ENCODE data around the gene MAOA.
"Not testable (repeated sequence)": the region's sequence is repeated elsewhere in the genome, so short reads cannot be mapped to it uniquely, and the experiment has no call there.

Gene MAOA

GRCh38 chrX:43656005-43656494 lies at the start of gene MAOA:
TSS of gene MAOA (plus strand) at chrX:43656299. CDS start at chrX:43656342, 43 bp downstream.
- DNase-seq (ENCODE audit: low read depth in 2 of 2) = peak in 1 of 2 donors; percentile 7

GRCh38 chrX:43612400-43612799 lies 43.7 kb upstream of the MAOA start:
- no peak for DNase-seq (ENCODE audit: low read depth in 2 of 2)

- no peak for DNase-seq (ENCODE audit: low read depth in 2 of 2)
Observed at GRCh38 chrX:43615660-43616059, 40.4 kb upstream of the MAOA start.

DNA sequence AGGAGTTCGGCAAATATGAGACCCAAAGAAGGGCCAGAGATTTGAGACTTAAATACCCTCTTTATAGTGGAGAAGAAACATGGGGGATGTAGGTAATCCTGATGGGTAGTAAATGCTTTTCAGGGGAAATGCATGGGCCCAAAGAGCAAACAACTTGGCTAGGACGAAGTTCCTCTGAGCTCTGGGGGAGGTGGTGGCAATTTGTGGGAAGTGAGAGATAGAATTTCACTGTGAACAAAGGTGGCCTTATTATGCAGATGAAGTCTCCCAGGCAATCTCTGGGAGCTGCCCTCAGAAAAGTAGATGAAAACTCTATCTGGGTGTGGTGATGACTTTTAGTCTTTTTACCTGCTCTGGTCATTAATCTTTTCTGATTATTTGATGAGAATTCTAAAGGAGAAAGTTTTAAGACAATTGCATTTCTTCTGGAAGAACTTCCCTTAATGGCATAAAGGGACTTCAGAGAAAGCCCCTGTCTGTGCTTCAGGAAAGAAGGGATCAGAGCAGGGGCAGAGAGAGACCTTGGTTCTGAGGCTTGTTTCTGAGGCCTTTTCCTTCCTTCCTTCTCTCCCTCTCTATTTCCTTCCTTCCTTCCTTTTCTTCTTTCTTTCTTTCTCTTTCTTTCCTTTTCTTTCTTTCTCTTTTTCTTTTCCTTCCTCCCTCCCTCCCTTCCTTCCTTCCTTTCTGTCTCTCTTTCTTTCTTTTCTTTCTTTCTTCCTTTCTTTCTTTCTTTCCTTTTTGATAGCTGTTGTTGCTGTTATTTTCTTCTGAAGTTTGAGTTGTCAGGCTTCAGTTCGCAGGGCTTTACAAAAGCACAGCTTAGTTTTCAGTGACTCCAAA lies 37.5 kb upstream of the MAOA start:
- DNase-seq (ENCODE audit: low read depth in 2 of 2) = no peak

DNA sequence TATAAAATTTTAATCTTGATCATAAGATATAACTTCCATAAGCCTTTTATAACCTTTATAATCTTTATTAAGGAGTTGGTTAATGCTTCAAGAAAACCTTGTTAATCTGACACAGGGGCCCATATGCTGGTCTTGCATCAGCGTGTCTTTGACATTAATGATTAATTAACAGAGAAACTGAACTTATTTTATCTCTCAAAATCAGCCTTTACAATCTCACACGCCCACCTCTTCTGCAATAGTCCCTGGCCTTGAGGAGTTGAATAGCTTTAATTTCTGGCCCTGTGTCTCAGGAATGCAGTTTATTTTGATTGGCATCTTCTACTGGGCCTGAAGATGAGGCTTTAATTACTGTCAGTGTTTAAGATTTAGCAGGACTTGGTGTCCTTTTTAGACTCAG lies 36.2 kb upstream of the MAOA start:
- not testable (repeated sequence) for DNase-seq (ENCODE audit: low read depth in 2 of 2)

- no peak for DNase-seq (ENCODE audit: low read depth in 2 of 2)
Observed at GRCh38 chrX:43627147-43627546, 29.0 kb upstream of the MAOA start.

- DNase-seq (ENCODE audit: low read depth in 2 of 2) = no peak
Observed at GRCh38 chrX:43627669-43628068, 28.4 kb upstream of the MAOA start.

- DNase-seq (ENCODE audit: low read depth in 2 of 2) = no peak
Observed at GRCh38 chrX:43629229-43629628, 26.9 kb upstream of the MAOA start.

GRCh38 chrX:43631841-43632240 lies 24.3 kb upstream of the MAOA start:
- no peak for DNase-seq (ENCODE audit: low read depth in 2 of 2)

- no peak for DNase-seq (ENCODE audit: low read depth in 2 of 2)
Observed at GRCh38 chrX:43633081-43633480, 23.0 kb upstream of the MAOA start.

DNA sequence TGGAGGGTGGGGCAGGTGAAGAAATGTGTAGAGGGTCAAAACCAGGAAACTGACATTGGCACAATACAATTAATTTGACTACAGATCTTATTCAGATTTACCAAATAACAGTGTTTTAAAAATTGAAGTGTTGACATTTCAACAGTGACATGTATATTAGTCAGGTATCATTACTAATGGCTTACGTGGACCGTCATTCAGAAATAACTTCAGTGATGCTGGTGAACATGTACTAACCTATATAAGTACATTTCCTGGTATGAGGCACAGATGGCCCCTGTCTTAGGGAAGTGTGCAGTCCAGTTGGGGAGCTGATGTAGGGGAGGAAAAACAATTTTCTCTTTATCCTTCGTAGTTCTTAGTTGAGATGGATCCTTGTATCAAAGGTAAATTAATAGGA lies 22.3 kb upstream of the MAOA start:
- DNase-seq (ENCODE audit: low read depth in 2 of 2) = no peak

DNA sequence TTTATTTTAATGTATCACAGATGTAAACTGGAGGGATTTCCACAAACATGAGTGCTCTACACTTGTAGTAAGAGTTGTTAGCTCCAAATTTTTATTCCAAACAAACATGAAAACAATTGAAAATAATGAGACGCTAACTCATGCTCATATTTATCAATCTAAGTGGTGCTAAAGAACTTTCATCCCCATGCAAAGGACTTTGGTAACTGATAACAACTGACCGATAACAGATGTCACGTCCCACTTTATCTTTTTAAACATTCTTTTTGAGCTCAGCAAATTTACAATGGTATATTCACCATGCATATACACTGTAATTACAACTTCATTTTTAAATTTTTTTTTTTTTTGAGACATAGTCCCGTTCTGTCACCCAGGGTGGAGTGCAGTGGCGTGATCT lies 15.6 kb upstream of the MAOA start:
- DNase-seq (ENCODE audit: low read depth in 2 of 2) = no peak

GRCh38 chrX:43641691-43642090 lies 14.4 kb upstream of the MAOA start:
- no peak for DNase-seq (ENCODE audit: low read depth in 2 of 2)

DNA sequence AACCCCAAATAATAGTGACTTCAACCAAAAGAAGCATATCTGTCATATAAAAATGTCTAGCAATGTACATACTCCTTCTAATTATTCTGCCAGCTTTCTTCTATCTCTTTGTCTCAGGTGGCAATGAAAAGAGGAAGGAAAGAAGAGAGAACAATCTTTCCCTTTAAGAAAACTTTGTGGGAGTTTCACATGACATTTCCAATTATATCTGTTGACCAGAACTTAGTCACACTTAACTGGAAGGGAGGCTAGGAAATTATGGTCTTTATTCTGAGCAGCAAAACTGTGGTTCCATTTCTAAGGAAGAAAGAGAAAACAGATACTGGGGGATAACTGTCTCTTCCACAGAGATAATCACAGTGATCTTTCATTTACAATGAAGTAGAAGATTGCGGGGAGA lies 12.9 kb upstream of the MAOA start:
- no peak for DNase-seq (ENCODE audit: low read depth in 2 of 2)

DNA sequence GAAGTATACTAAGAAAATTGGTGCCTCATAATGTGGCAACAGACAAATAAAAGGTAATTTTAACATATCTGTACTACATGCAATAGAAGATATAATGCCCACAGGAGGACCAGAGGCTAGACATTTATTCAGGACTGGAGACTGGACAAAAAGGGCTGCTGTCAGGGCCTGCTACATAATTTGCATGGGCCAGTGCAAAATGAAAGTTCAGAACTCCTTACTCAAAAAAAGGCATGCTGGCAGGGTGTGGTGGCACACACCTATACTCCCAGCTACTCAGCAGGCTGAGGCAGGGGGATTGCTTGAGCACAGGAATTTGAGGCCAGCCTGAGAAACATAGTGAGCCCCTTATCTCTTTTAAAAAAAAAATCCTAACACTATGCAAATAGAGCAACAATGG lies 12.4 kb upstream of the MAOA start:
- no peak for DNase-seq (ENCODE audit: low read depth in 2 of 2)

GRCh38 chrX:43644124-43644701 lies 11.9 kb upstream of the MAOA start:
- no peak for DNase-seq (ENCODE audit: low read depth in 2 of 2)

DNA sequence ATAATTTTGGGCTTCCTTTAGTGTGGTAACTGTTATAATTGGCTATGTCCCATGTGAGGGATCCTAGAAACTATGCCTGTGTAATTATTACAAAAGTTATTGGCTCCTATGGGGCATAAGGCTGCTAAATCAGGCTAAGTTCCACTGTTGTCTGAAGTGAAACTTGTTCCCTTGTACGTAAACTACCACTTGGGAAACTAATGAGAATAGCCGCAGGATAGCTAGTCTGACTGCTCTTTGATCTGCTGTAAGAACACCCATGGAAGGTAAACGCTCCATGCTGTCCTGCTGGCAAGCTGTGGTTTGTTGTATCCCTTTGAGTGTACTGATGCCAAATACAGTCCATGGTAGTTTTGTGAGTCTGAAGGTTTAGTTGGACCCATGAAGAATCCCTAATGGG lies 9.3 kb upstream of the MAOA start:
- no peak for DNase-seq (ENCODE audit: low read depth in 2 of 2)

DNA sequence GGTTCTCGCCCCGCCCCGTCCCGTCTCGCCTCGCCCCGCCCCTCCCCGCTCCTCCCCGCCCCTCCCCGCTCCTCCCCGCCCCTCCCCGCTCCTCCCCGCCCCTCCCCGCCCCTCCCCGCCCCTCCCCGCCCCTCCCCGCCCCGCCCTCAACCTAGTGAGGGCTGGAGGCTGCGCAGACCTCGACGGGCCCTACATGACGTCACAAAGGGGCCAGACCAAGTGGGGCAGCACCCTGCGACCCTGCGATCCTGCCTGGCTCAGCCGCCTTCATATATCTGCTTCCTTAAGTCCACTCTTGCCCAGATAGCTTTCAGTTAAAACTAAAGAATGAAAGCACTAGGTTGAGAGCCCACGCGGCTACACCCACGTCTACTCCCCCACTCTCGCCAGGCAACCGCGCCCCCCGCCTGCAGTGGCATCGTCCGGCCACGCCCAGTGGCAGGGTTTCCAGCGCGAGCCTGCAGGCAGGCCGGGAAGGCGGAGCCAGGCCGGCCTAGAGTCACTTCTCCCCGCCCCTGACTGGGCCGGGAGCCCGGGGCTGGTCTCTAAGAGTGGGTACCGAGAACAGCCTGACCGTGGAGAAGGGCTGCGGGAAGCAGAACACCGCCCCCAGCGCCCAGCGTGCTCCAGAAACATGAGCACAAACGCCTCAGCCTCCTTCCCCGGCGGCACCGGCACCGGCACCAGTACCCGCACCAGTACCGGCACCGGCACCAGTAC lies 1.5 kb upstream of the MAOA start:
- peak; percentile 67 for DNase-seq (ENCODE audit: low read depth in 2 of 2)

DNA sequence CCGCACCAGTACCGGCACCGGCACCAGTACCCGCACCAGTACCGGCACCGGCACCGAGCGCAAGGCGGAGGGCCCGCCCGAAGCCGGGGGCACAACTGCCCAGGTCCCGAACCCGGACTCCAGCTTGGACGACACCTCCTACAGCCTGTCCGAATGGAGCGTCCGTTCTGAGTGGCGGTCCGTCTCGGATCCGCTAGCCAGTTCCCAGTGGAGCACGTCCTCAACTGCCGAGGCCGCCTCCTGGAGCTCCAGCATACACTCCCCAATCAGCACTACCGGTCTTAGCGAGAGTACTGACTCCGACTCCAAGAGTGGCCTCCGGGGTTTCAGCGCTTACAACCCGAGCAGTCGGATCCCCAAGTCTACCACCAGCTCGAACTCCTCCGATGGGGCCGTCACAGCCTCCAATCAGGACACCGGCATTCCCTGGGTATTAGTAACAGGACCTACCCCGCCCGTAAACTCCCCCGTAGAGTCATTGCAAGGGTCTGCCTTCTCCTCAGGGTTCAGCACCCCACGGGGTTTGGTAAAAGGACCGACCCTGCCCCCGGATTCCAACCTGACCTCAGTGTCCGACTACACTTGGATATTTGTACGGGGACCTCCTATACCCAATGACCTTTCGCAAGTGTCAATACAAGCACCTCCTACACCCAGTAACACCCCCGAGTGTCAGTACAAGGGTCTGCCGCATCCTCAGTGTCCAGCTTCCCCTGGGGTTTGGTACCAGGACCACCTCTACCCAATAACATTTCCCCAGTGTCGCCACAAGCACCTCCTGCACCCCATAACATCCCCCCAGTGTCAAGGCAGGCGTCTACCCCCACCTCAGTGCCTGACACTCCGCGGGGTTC lies 721 bp upstream of the MAOA start:
- DNase-seq (ENCODE audit: low read depth in 2 of 2) = no peak

- DNase-seq (ENCODE audit: low read depth in 2 of 2) = no peak
Observed at GRCh38 chrX:43657671-43658070, 1.6 kb downstream of the MAOA start.

GRCh38 chrX:43661521-43662240 lies 5.6 kb downstream of the MAOA start:
- no peak for DNase-seq (ENCODE audit: low read depth in 2 of 2)
